ENCODE data around the gene SMYD3.

The SMYD3 gene

GRCh38 chr1:246144931-246145330, 362.1 kb downstream of the SMYD3 start:
- TF ChIP-seq CTCF (IDR thresholded peaks at IDR 0.05; ENCODE audit: insufficient read depth, low read depth, low read length, missing control alignments) = no peak
- no peak for DNase-seq (ENCODE audit: low read depth)

GRCh38 chr1:246142320-246142893, 364.7 kb downstream of the SMYD3 start:
- no peak for DNase-seq (ENCODE audit: low read depth)
- H3K4me3 ChIP-seq (ENCODE audit: low read depth, low read length) = no peak overlapping the region

More at GRCh38 chr1:246144931-246145330, 362.1 kb downstream of the SMYD3 start:
- H3K4me3 ChIP-seq (ENCODE audit: low read depth, low read length) = no peak overlapping the region

GRCh38 chr1:246141306-246141705, 365.8 kb downstream of the SMYD3 start:
- TF ChIP-seq CTCF (IDR thresholded peaks at IDR 0.05; ENCODE audit: insufficient read depth, low read depth, low read length, missing control alignments) = no peak

More at GRCh38 chr1:246142320-246142893, 364.7 kb downstream of the SMYD3 start:
- TF ChIP-seq CTCF (IDR thresholded peaks at IDR 0.05; ENCODE audit: insufficient read depth, low read depth, low read length, missing control alignments) = no peak

GRCh38 chr1:246139745-246140182, 367.3 kb downstream of the SMYD3 start:
- H3K4me3 ChIP-seq (ENCODE audit: low read depth, low read length) = no peak overlapping the region
- TF ChIP-seq CTCF (IDR thresholded peaks at IDR 0.05; ENCODE audit: insufficient read depth, low read depth, low read length, missing control alignments) = no peak
- DNase-seq (ENCODE audit: low read depth) = no peak

More at GRCh38 chr1:246141306-246141705, 365.8 kb downstream of the SMYD3 start:
- no peak for DNase-seq (ENCODE audit: low read depth)
- H3K4me3 ChIP-seq (ENCODE audit: low read depth, low read length) = no peak overlapping the region

GRCh38 chr1:246138781-246139180, 368.3 kb downstream of the SMYD3 start:
- no peak for TF ChIP-seq CTCF (IDR thresholded peaks at IDR 0.05; ENCODE audit: insufficient read depth, low read depth, low read length, missing control alignments)
- H3K4me3 ChIP-seq (ENCODE audit: low read depth, low read length) = no peak overlapping the region
- no peak for DNase-seq (ENCODE audit: low read depth)

- no peak for TF ChIP-seq CTCF (IDR thresholded peaks at IDR 0.05; ENCODE audit: insufficient read depth, low read depth, low read length, missing control alignments)
- DNase-seq (ENCODE audit: low read depth) = no peak
- H3K4me3 ChIP-seq (ENCODE audit: low read depth, low read length) = no peak overlapping the region
These were observed 370.6 kb downstream of the SMYD3 start for GRCh38 chr1:246136477-246136876.

GRCh38 chr1:246134789-246135188, 372.3 kb downstream of the SMYD3 start:
- H3K4me3 ChIP-seq (ENCODE audit: low read depth, low read length) = no peak overlapping the region
- no peak for TF ChIP-seq CTCF (IDR thresholded peaks at IDR 0.05; ENCODE audit: insufficient read depth, low read depth, low read length, missing control alignments)

More at GRCh38 chr1:246134789-246135188, 372.3 kb downstream of the SMYD3 start:
- DNase-seq (ENCODE audit: low read depth) = no peak
